GM19238 (cell line): Measurements from ENCODE around the gene HS2ST1.
"Not testable (repeated sequence)": the region's sequence is repeated elsewhere in the genome, so short reads cannot be mapped to it uniquely, and the experiment has no call there.

ENCODE experiments used
- DNase-seq: peaks from one replicate; pipeline ENCODE4 v3.0.0; 2011; ENCODE audit warnings: low spot score; ENCODE audit not compliant: insufficient read length

The HS2ST1 gene

DNA sequence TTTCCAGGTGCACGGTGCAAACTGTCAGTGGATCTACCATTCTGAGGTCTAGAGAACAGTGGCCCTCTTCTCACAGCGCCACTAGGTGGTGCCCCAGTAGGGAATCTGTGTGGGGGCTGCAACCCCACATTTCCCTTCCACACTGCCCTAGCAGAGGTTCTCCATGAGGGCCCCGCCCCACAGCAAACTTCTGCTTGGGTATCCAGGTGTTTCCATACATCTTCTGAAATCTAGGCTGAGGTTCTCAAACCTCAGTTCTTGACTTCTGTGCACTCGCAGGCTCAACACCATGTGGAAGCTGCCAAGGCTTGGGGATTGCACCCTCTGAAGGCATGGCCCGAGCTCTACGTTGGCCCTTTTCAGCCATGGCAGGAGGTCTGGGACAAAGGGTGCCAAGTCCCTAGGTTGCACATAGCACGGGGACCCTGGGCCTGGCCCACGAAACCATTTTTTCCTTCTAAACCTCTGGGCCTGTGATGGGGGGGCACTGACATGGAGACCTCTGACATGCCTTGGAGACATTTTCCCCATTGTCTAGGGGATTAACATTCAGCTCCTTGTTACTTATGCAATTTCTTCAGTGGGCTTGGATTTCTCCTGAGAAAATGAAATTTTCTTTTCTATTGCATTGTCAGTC, 10.0 kb downstream of the HS2ST1 start:
- no peak for DNase-seq

DNA sequence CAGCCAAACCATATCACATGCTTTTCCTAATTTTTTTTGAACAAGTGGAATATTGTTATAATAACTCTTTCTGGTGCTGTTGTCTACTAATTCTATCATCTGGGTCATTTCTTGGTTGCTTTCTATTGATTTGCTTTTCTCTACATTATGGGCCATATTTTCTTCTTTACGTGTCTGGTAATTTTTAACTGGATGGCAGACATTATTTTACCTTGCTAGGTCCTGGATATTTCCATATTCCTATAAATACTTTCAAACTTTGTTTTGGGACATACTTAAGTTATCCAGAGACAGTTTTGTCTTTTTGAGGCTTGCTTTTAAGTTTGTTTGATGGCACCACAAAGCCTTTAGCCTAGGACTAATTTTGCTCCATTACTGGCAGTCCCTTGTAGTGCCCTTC, 11.3 kb downstream of the HS2ST1 start:
- DNase-seq, result no peak

DNA sequence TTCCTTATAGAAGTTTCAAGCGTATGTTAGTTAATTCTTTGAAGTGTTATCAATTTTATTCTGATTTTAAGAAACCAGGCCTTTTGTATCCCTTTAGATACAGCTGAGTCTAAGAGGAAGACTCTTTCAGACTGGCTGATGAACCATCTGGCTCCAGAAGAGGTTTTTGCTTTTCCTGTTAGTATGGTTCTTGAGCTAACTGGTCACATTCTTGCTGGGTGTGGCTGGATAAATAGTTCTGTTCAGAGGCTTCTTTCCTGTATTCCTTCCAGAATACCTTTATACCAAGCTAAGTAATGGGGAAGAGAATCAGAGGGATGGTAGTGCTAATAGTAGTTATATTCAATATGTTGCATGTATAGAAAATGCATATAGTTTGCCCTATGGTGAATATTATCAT, 12.4 kb downstream of the HS2ST1 start:
- no peak for DNase-seq

DNA sequence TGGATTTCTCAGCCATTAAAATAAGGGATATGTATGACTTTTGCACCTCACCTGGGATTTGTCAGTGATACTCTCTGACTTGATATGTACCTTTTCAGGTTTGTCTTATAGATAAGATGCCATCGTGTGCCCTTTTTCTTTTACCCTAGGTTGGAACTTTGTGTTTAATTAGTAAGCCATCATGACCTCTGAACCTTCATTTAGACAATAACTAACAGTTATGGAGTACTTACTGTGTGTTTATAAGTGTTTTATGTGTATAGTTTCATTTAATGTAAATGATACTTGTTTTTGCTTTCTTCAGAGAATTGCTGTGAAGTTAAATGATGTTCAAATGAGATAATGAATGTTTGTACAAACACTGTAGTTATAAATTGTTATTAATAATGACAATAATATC, 14.4 kb downstream of the HS2ST1 start:
- no peak for DNase-seq

DNA sequence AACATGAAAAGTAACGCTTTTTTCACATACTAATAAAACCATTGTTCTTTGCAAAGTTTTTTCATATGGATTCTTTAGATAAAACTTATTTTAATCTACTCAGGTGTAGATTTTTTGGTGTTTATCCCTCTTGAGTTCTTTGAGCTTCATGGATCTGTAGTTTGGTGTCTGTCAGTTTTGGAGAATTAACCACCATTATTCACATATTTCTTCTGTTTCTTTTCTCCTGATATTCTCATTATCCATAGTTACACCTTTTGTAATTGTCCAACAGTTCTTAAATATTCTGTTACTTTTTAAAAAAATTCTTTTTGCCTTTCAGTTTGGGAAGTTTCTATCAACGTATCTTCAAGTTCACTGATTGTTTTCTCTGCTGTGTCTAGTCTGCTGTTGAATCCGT, 18.6 kb downstream of the HS2ST1 start:
- no peak for DNase-seq

DNA sequence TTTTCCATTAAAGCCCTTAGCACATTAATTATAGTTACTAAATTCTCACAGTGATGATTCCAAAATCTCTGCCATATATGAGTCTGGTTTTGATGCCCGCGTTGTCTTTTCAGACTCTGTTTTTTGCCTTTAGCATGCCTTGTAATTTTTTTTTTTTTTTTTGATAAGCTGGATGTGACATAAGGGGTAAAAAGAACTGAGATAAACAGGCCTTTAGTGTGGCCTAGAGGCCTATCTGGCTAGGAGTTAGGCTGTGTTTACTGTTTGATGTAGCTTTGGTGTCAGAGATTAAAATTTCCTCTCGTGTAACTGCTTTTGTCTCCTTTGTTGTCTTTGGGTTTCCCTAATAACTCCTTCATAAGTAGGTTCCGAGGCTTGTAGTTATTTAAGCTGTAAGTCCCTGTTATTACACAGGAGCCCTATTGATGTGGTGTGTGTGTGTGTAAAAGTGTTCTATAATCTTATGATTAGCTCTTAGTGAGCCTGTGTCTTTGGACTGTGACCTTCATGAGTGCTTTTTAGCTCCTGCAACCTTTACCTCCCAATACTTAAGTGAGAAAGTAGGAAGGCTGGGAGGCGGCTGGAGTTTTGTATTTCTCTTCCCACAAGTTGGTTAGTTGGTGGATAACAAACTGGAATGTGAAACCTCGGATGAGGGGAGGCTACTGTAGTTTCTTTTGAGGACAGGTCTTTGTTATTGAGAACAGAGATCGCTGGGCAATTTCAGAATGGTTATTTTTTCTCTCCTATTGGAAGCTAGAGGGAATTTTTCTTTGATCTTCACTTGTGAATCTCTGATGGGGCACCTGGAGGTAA, 19.3 kb downstream of the HS2ST1 start:
- no peak for DNase-seq

DNA sequence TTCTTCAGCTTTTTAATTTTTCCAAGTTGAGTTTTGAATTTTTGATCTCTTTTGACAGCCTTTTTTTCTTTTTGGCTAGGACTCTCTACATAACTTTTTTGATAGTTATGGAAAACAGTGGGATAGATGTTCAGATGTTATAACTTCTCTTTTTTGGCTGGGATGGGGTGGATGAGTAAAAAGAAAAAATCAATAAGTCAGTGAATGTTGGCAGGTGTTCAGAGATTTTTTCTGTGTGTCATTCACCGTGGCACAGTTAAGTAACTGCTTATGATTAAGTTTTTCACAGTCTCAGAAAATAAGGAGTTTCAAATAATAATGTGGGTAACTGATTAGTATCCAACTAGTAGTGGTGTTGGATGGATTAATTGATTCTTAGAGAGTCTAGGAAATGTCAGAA, 24.0 kb downstream of the HS2ST1 start:
- DNase-seq, result no peak

DNA sequence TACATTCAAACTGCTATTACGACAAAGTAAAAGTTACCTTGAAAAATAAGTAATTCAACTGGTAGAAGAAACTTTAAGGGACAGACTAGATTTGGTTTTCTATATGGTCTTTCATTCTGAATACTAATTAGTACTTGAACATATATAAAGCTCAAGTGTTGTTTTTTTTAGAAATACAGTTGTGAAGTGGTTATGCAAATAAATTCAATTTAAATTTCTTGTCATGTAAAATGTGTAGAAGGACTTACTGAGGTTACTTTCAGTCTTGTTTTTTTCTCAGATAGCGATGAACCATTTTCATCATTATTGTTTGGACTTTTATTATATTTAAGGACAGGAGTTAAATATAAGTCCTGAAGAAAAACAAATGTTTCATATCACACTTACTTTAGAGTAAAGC, 24.4 kb downstream of the HS2ST1 start:
- DNase-seq, result no peak

DNA sequence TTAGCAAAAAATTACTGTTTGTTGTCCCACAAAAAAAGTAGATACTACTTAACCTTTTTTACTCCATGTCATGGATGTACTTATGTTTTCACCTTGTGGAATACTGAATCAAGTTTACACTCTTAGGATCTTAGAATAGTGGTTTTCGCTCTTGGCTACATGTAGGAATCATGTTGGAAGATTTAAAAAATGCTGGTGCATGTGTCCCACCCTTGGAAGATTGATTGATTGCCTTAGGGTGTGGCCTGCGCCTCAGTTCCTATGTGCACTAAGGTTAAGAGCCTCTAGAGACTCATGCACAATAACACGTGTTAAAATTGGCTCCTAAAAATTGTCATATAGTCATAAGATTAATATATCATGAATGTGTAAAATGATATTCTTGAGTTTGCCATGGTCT, 25.0 kb downstream of the HS2ST1 start:
- DNase-seq, result no peak

DNA sequence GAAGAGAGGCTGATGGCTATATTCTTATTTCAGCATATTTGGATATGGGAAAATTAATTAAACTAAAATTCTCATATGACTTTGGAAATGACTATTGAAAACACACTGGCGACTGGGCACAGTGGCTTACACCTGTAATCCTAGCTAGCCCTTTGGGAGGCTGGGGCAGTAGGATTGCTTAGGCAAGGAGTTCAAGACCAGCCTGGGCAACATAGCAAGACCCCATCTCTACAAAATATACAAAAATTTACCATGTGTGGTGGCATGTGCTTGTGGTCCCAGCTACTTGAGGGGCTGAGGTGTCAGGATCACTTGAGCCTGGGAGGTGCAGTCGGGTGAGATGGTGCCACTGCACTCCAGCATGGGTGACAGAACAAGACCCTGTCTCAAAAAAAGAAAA, 26.2 kb downstream of the HS2ST1 start:
- no peak for DNase-seq

DNA sequence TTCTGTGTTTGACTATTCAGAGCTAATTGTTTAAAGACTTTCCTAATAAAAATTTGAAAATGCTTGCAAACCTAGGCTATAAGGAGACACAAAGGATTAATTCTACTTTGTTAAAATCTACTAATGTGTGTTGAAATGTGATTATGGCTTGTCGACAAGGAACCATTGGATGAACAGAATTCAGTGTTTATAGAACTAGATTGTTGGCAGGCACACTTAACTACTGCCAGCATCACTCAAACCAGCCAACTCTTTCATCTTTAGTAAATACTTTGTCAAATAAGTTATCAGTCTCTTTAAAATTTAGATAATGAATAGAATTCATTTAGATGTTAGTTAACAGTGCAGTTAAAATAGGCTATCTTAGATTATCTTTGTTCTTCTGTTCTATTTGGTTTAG, 27.6 kb downstream of the HS2ST1 start:
- DNase-seq, result no peak

DNA sequence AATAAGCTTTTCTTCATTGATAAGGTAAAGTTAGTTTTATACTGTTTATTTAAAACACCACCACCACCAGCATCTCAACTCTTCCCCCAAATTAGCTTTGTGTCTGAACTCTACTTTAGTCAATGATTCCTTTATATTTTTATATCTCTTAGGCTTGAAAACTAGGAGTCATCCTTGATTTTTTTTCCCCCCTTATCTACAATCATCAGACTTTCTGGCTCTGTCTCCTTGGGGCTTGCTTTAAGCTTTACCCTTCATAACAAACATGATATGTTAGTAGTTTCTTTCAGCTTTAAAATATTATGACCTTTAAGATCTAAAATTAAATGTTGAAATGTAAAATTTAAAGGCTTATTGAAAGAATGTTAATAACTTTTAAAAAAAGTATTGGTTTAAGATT, 28.3 kb downstream of the HS2ST1 start:
- DNase-seq, result no peak

DNA sequence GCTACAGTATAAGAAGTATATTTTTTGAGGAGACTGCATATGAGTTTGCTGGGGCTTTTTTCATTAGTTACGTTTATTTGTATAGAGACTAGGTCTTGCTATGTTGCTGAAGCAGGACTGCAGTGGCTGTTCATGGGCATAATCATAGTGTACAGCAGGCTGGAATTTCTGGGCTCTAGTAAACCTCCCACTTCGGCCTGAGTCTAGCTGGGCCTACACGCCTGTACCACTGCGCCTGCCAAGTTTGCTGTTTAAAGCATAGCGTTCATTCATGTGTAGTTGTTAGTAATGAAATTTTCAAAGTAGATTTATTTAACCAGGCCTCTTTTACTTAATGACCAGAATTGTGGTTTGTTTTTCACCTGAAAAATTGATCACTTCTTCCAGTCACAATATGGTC, 33.8 kb downstream of the HS2ST1 start:
- no peak for DNase-seq

DNA sequence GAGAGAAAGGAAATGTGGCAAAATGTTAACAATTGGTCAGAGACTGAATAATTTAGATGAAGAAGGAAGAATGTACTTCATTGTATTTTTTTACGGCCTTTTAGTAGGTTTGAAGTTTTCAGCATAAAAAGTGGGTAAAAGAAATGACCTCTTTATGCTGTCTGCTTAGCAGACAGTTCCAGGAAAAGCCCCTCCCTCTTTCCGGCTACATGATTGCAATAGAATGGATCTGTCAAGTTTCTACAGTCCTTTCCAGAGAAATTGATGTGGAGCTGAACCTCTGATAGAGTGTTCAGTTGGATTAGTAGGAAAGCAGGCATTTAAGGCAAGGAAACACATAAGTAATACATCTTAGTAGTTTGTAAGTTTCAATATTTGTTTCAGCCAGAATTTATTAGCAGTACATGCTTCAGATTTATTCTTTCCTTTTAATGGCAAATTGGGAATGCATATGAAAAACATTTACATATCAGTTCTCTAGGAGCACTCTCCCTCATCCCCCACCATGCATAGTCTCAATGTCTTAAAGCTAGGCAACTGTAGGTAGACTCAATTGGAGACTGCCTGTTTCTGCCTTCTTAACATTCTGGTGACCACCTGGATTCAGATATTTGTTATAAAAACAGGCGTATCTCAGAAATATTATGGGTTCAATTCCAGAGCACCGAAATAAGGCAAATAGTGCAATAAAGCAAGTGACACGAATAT, 36.4 kb downstream of the HS2ST1 start:
- no peak for DNase-seq

DNA sequence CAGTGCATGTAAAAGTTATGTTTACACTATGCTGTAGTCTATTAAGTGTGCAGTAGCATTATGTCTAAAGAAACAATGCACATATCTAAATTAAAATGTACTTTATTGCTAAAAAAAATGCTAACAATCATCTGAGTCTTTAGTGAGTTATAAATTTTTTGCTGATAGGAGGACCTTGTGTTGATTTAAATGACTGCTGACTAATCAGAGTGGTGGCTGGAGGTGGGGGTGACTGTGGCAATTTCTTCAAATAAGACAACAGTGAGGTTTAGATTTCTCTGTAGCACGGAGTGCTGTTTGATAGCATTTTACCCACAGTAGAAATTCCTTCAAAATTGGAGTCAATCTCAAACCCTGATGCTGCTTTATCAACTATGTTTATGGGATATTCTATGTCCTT, 37.0 kb downstream of the HS2ST1 start:
- no peak for DNase-seq

DNA sequence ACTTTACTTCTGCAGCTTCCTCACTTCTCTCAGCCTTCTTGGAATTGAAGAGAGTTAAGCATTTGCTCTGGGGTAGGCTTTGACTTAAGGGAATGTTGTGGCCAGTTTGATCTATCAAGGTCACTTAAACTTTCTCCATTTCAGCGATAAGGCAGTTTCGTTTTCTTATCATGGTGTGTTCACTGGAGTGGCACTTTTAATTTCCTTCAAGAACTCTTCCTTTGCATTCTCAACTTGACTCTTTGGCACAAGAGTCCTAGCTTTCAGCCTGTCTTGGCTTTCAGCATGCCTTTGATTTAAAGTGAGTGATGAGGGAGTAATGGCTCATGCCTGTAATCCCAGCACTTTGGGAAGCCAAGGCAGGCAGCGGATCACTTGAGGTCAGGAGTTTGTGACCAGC, 38.7 kb downstream of the HS2ST1 start:
- DNase-seq, result no peak

DNA sequence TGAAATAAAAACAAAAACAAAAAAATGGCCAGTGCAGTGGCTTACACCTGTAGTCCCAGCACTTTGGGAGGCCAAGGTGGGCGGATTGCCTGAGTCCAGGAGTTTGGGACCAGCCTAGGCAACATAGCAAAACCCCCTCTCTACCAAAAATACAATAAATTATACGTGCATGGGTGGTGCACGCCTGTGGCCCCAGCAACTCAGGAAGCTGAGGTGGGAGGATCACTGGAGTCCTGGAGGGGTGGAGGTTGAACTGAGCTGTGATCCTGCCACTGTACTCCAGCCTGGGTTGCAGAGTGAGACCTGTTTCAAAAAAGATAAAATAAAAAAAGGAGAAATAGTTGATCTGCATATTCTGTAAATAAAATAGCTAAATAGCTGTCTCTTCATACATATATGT, 41.2 kb downstream of the HS2ST1 start:
- no peak for DNase-seq

DNA sequence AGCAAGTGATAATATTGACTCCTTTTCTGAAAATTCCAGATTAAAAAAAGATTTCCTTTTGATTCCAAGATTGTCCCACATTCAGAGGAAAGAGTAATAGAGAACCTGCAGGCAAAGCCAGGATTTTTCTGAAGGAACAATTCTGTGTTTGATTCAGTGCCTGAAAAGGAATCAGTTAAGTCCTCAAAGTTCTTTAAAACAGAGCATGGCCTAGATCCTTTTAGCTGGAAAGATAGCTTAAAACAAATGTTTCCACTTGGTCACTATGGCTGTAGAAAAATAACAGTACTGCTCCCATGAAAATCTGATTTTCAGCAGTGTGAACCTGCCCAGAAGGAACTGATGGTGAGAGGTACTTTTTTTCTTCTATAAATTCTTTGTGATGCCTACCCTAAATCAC, 41.8 kb downstream of the HS2ST1 start:
- no peak for DNase-seq

DNA sequence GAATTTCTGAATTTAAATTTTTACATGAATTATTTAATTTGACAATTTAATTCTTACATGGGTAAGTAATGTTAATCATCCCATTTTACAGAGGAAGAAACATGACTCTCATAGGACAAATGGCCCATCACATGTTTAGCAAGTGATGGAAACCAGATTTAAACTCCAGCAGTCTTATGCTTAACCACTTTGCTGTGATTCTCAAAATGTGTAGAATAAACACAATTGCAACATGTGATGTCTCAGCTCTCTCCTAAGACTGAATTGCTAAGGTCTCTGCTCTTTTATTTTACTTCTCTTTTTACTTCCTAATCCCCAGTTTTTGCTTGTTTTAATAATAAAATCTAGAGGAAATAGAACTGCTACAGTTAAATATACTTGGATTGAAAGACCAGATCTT, 42.8 kb downstream of the HS2ST1 start:
- DNase-seq, result no peak

DNA sequence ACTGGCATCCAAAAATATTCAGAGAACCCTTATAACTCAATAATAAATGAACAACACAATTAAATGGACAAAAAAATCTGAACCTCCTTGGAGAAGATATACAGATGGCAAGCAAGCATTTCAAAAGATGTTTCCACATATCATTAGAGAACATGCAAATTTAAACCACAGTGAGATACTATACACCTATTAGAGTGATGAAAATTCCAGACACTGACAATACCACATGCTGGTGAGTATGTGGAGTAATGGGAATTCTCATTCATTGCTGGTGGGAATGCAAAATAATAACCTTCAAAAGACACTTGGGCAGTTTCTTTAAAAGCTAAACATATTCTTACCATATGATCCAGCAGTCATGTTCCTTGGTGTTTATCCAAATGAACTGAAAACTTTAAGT, 46.1 kb downstream of the HS2ST1 start:
- DNase-seq, result no peak

DNA sequence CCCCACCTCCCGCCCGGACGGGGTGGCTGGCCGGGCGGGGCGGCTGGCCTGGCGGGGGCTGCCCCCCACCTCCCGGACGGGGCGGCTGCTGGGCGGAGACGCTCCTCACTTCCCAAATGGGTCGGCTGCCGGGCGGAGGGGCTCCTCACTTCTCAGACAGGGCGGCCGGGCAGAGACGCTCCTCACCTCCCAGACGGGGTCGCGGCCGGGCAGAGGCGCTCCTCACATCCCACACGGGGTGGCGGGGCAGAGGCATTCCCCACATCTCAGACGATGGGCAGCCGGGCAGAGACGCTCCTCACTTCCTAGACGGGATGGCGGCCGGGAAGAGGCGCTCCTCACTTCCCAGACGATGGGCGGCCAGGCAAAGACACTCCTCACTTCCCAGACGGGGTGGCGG, 49.4 kb downstream of the HS2ST1 start:
- not testable (repeated sequence) for DNase-seq

DNA sequence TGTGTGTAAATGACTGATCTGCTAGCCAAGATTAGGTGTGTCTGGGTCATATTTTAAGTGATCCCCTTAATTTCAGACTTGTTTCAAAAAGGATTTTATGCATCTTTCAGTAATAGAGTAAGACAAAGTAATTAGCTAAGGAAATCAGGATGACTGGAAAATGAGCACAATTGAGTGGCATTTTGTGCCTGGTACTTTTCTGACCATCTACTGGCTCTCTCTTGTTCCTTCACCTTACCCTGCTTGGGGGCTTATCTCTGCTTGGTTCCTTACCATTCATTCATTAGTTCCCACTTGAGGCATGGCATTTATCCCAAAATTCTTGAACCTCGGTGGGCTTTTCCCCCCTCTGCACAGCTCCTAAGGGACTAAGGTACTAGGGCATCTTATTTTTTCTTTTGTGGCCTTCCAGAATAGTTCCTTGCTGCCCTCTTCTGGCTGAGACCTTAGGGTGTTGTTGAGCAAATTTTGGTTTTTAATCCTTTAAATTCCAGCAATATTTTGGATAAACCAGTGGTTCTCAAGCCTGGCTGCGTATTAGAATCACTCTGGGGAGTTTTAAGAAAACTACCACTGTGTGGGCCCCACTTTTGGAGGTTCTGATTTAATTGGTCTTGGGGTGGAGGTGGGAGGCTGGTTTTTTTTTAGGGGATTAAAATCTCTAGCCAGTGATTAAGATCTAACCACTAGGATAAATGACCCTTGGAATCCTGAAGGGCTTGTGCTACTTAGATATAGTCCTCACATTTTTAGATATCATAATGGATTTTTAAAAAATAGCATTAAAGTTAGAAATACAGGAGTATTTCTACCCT, 50.8 kb downstream of the HS2ST1 start:
- DNase-seq, result no peak
